Neutrophil (primary cell): ENCODE measurements around the gene SLC4A4.

Experiments
- H3K27ac ChIP-seq: fragments of 200-600 bp; sonication (generic); 2 replicates; pipeline ENCODE4 v1.5.1; 2016; ENCODE audit warnings: mild to moderate bottlenecking, moderate library complexity
- H3K27me3 ChIP-seq: fragments of 200-600 bp; sonication (generic); 2 replicates; pipeline ENCODE4 v1.6.0; 2016; ENCODE audit warnings: mild to moderate bottlenecking
- H3K36me3 ChIP-seq: fragments of 200-600 bp; sonication (generic); 2 replicates; pipeline ENCODE4 v1.5.1; 2017
- H3K4me1 ChIP-seq, 2 experiments: fragments of 200-600 bp in 1 of 2; sonication (generic) in 1 of 2; 1 replicate in 1 of 2; 2 replicates in 1 of 2; pipeline versions ENCODE4 v1.5.1 to v1.6.1; 2013 to 2016; ENCODE audit warnings: low read depth in 1 of 2, low read length in 1 of 2, mild to moderate bottlenecking in 1 of 2, moderate library complexity in 1 of 2; ENCODE audit not compliant: control insufficient read depth in 1 of 2, insufficient read depth in 1 of 2
- H3K4me3 ChIP-seq, 2 experiments: fragments of 200-600 bp in 1 of 2; sonication (generic) in 1 of 2; 1 replicate in 1 of 2; 2 replicates in 1 of 2; pipeline ENCODE4 v1.5.1; 2013 to 2016; ENCODE audit warnings: low read depth in 1 of 2, low read length in 1 of 2, mild to moderate bottlenecking in 1 of 2, moderate library complexity in 1 of 2
- H3K9me3 ChIP-seq: fragments of 200-600 bp; sonication (generic); 2 replicates; pipeline ENCODE4 v1.5.1; 2016
- CTCF ChIP-seq: fragments of 200-600 bp; sonication (generic); IDR thresholded peaks from 2 replicates; pipeline ENCODE4 v1.5.1; 2016; ENCODE audit warnings: antibody characterized with exemption

Gene SLC4A4

GRCh38 chr4:71338846-71339593 lies at the start of gene SLC4A4:
SLC4A4 (plus strand) TSS chr4:71339020.
- no peaks in the 10 kb centered on the region for H3K36me3 ChIP-seq
- H3K4me1 ChIP-seq, result no peaks in the 10 kb centered on the region
- no peaks in the 10 kb centered on the region for H3K27me3 ChIP-seq
- TF ChIP-seq CTCF, result no peak
- no peak within 1 kb of the TSS for H3K4me3 ChIP-seq
- H3K27ac ChIP-seq, result no peak within 1 kb of the TSS
- no peaks in the 10 kb centered on the region for H3K9me3 ChIP-seq

- no peak for TF ChIP-seq CTCF
- H3K9me3 ChIP-seq, result no peaks in the 10 kb centered on the region
- no peaks in the 10 kb centered on the region for H3K36me3 ChIP-seq
- H3K4me1 ChIP-seq, result no peaks in the 10 kb centered on the region
- no peak overlapping the region for H3K27ac ChIP-seq
- H3K27me3 ChIP-seq, result peaks cover 14% of the 10 kb centered on the region
- H3K4me3 ChIP-seq, result no peak overlapping the region
Observed at GRCh38 chr4:71290074-71290473, 48.7 kb upstream of the SLC4A4 start.

- peaks cover 11% of the 10 kb centered on the region for H3K27me3 ChIP-seq
- no peaks in the 10 kb centered on the region for H3K36me3 ChIP-seq
Observed at GRCh38 chr4:71290476-71290875, 48.3 kb upstream of the SLC4A4 start.

DNA sequence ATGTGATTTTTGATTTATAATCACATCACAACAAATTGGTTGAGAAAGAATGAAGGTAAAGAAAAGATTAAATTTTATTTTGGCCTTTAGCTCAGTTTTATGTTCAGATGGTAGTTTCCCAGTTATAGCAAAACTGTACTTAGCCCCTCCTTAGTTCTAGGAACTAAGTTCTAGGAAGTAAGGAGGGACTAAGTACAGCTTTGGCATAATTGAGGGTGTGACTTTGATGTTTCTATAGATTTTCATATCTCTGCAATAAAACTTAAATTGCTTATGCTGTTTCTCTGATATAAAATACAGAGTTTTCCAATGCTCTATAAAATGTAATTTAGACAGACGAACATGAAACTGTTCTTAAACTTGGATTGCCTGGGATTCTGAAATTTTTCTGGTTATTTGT lies 46.6 kb upstream of the SLC4A4 start:
- Histone ChIP-seq H3K4me1 (no peaks in the 10 kb centered on the region), H3K36me3 (no peaks in the 10 kb centered on the region), H3K9me3 (no peaks in the 10 kb centered on the region), H3K27me3 (peaks cover 6% of the 10 kb centered on the region), H3K27ac (no peak overlapping the region), H3K4me3 (no peak overlapping the region)
- TF ChIP-seq CTCF, result no peak

More at GRCh38 chr4:71290476-71290875, 48.3 kb upstream of the SLC4A4 start:
- no peak overlapping the region for H3K27ac ChIP-seq
- no peaks in the 10 kb centered on the region for H3K4me1 ChIP-seq
- TF ChIP-seq CTCF, result no peak
- H3K4me3 ChIP-seq, result no peak overlapping the region
- no peaks in the 10 kb centered on the region for H3K9me3 ChIP-seq

DNA sequence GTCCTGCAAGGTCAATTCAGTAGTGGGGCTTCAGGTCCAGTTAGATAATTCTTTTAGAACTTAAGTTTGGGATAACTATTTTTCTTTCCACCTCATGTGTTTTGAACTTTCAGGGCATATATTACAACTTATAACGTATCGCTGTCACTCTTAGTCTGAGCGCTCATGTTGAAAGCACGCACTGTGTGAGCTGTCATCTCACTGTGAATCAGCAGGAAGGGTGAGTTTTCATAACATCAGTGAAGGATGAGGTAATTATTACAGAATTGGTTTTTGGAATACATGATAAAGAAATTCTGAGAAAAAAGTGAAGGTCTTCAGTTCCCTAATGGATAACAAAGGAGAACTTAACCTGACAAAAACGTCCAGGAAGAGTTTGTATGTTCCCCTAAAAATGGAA lies 45.1 kb upstream of the SLC4A4 start:
- Histone ChIP-seq H3K4me1 (no peaks in the 10 kb centered on the region), H3K9me3 (no peaks in the 10 kb centered on the region), H3K27me3 (peaks cover 6% of the 10 kb centered on the region), H3K36me3 (no peaks in the 10 kb centered on the region), H3K4me3 (no peak overlapping the region), H3K27ac (no peak overlapping the region)
- TF ChIP-seq CTCF, result no peak
